Stomach (tissue), 9 donors: ENCODE data around the gene PANK1. TPM values are rescaled to one million over a fixed set of nuclear protein-coding genes. Genes with fewer than 3 reads are reported as not detected.

ENCODE experiments used
- DNase-seq, 2 donors: peaks; one replicate each; pipeline versions ENCODE4 v3.0.0 to v3.0.0-alpha.2; 2013 to 2019
- H3K27ac ChIP-seq, 5 donors: fragments of 200-600 bp in 4 of 5; sonication (generic) in 4 of 5; one replicate each; pipeline ENCODE4 v1.5.1; 2013 to 2019; ENCODE audit warnings: mild to moderate bottlenecking in 1 of 5, moderate library complexity in 1 of 5
- H3K27me3 ChIP-seq, 3 donors: fragments of 200-600 bp; sonication (generic); one replicate each; pipeline ENCODE4 v1.5.1; 2017 to 2019; ENCODE audit warnings: mixed run types in 1 of 3
- H3K36me3 ChIP-seq, 4 donors: fragments of 200-600 bp; sonication (generic); 1 replicate in 3 of 4; 2 replicates in 1 of 4; pipeline ENCODE4 v1.5.1; 2016 to 2019
- H3K4me1 ChIP-seq, 4 donors: fragments of 200-600 bp; sonication (generic); one replicate each; pipeline ENCODE4 v1.5.1; 2016 to 2019
- H3K4me3 ChIP-seq, 4 donors: fragments of 200-600 bp; sonication (generic) in 3 of 4; one replicate each; pipeline ENCODE4 v1.5.1; 2016 to 2019; ENCODE audit warnings: mild to moderate bottlenecking in 1 of 4
- H3K9me3 ChIP-seq, 4 donors: fragments of 200-600 bp; sonication (generic); one replicate each; pipeline ENCODE4 v1.5.1; 2016 to 2019
- EP300 ChIP-seq: sonication (generic); formaldehyde crosslinking; IDR thresholded peaks from one replicate; pipeline ENCODE4 v1.6.1; 2017; ENCODE audit warnings: antibody characterized with exemption
- POLR2A ChIP-seq, 4 donors: fragments of 450-650 bp; IDR thresholded peaks; one replicate each; pipeline ENCODE4 v1.6.1; 2016; ENCODE audit warnings: antibody characterized with exemption in 4 of 4, control low read depth in 2 of 4, mild to moderate bottlenecking in 1 of 4, moderate library complexity in 1 of 4
- POLR2AphosphoS5 ChIP-seq, 3 donors: sonication (generic); formaldehyde crosslinking; IDR thresholded peaks; one replicate each; pipeline ENCODE4 v1.6.1; 2016; ENCODE audit warnings: antibody characterized with exemption in 3 of 3
- WGBS, 5 donors: extraction: QIAGEN DNeasy Blood & Tissue Kit in 3 of 5; methylation state at CpG; one replicate each; pipeline versions ENCODE4 v1.1.5 to v1.1.7; 2013 to 2018; 5-methylcytosine and 5-hydroxymethylcytosine counted together
- intact Hi-C: fragments of 100-400 bp; cut with DNase I; formaldehyde crosslinking; loops from one replicate; pipeline ENCODE4 v1.15.1; 2023; ENCODE audit warnings: low total_unique reads
- polyA plus RNA-seq, 3 donors: library from polyadenylated mRNA; stranded (reverse); fragments of 200-250 nt; gene quantifications; one replicate each; pipeline ENCODE4 v1.2.3, GENCODE V29; 2013
- total RNA-seq, 5 donors: library from RNA; depleted of rRNA; stranded (reverse); fragments of >200 nt; gene quantifications; one replicate each; pipeline versions ENCODE4 v1.1.0 to v1.2.3, GENCODE V29; 2014 to 2016
- TF ChIP-seq, protein P1 (sequence below), 7 experiments: fragments of 450-650 bp in 4 of 7; fragments of 200-600 bp in 3 of 7; sonication (generic) in 3 of 7; IDR thresholded peaks; one replicate each; pipeline ENCODE4 v1.5.1; 2016 to 2019; ENCODE audit warnings: antibody characterized with exemption in 7 of 7, control low read depth in 2 of 7, mild to moderate bottlenecking in 1 of 7
- donor health status: healthy with polysubstance abuse.
- donor health status: Bipolar disorder and iron deficiency.
- donor health status: healthy.

PANK1 gene
- total and polyA plus RNA-seq, 8 donors: 1.8 to 7.4 (median 4.6) TPM; not detected in 1

DNA sequence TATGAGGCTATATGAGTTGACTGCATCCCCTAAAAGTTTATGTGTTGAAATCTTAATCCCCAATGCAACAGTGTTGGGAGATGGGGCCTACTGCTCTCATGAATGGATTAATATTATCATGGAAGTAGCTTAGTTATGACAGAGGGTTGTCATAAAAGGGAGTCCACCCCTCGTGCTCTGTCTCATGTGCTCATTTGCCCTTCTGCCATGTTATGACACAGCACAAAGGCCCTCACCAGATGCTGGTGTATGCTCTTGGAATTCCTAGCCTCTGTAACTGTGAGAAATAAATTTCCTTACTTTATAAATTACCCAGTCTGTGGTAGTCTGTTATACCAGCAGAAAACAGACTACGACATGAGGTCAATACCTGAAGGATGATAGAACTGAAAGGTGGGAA, 17.6 kb upstream of the PANK1 start:
- Histone ChIP-seq H3K36me3 (no peaks in the 10 kb centered on the region), H3K4me1 (no peaks in the 10 kb centered on the region), H3K9me3 (no peaks in the 10 kb centered on the region), H3K27me3 (no peaks in the 10 kb centered on the region), H3K27ac (no peak overlapping the region), H3K4me3 (no peak overlapping the region)
- 79 to 88% (median 85%) methylated on average over 2 of the region's 2 CpGs for WGBS, 5 donors
- no peak for DNase-seq
- intact Hi-C loops: no loop called here
- TF ChIP-seq, protein P1, sequence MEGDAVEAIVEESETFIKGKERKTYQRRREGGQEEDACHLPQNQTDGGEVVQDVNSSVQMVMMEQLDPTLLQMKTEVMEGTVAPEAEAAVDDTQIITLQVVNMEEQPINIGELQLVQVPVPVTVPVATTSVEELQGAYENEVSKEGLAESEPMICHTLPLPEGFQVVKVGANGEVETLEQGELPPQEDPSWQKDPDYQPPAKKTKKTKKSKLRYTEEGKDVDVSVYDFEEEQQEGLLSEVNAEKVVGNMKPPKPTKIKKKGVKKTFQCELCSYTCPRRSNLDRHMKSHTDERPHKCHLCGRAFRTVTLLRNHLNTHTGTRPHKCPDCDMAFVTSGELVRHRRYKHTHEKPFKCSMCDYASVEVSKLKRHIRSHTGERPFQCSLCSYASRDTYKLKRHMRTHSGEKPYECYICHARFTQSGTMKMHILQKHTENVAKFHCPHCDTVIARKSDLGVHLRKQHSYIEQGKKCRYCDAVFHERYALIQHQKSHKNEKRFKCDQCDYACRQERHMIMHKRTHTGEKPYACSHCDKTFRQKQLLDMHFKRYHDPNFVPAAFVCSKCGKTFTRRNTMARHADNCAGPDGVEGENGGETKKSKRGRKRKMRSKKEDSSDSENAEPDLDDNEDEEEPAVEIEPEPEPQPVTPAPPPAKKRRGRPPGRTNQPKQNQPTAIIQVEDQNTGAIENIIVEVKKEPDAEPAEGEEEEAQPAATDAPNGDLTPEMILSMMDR (IDR thresholded peaks at IDR 0.05): no peak
- TF ChIP-seq EP300 (no peak), POLR2AphosphoS5 (IDR thresholded peaks at IDR 0.05) (no peak)

DNA sequence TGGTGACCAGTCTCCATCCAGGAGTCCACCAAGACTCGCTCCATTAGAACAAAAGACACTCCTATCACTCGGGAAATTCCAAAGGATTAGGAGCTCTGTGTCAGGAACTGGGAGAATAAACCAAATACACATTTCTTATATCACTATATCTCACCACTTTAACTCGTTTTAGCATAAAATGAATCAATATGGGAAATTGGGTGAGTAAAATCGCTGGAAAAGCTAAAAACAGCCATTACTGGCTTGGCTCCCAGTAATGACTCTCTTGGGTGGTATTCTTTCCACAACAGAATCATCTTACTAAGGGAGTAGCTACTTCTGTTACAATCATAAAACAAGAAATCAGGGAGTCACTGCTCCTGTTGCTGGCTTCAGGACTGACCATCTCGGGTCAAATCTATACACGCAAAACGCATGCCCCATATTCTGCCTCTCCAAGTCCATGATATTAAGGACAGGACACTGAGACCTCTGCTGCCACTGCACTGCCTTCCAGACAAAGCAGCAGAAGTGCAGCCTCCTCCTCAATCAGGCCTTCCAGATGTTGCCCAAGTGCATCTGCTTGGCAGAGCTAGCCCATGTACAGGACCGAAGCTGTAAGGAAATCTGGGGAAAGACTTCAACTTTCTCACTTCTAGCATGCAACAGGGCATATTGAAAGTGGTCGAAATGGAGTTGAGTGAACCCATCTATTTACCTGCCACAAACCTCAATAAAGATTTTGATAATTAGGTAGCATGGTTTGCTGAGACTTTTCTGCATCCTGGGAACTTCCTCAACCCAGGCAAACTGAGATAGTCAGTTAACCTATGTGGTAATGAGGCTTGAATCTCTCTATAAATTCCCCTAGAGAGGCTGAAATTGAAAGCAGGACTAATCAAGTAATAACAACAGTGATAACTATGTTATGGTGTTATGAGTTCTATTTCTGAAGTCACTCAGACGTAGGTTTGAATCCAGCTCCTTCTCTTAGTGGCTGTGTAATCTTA, 14.4 kb upstream of the PANK1 start:
- H3K4me3 ChIP-seq: no peak overlapping the region
- TF ChIP-seq EP300 (no peak), POLR2A (IDR thresholded peaks at IDR 0.05) (no peak), POLR2AphosphoS5 (IDR thresholded peaks at IDR 0.05) (no peak)
- peak in 1 of 2 donors; percentile 54 for DNase-seq
- no peaks in the 10 kb centered on the region for H3K9me3 ChIP-seq
- H3K36me3 ChIP-seq: no peaks in the 10 kb centered on the region
- intact Hi-C loops: no loop called here
- H3K27me3 ChIP-seq: no peaks in the 10 kb centered on the region
- no peaks in the 10 kb centered on the region for H3K4me1 ChIP-seq
- 80 to 85% (median 81%) methylated on average over 10 of the region's 10 CpGs for WGBS, 5 donors
- no peak overlapping the region for H3K27ac ChIP-seq

DNA sequence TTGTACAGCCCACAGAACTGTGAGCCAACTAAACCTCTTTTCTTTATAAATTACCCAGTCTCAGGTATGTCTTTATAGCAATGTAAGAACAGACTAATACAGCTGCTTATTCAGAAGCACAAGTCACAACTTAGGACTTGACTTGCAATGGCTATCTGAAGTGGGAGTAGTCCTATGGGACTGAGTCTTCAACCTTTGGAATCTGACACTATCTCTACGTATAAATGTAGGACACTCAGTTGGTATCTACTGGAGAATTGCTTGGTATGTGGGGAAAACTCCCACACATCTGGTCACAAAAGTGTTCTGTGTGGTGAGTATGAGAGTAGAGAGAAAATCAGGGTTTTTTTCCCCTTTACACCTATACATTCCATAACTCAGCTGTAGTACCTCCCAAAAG, 12.3 kb upstream of the PANK1 start:
- no peaks in the 10 kb centered on the region for H3K36me3 ChIP-seq
- no peaks in the 10 kb centered on the region for H3K4me1 ChIP-seq
- no peak overlapping the region for H3K27ac ChIP-seq
- no peaks in the 10 kb centered on the region for H3K27me3 ChIP-seq
- intact Hi-C loops: no loop called here
- H3K4me3 ChIP-seq: no peak overlapping the region
- DNase-seq: no peak
- 56 to 86% (median 78%) methylated on average over 1 of the region's 1 CpG for WGBS, 5 donors
- TF ChIP-seq, protein P1 (IDR thresholded peaks at IDR 0.05): no peak
- TF ChIP-seq EP300 (no peak), POLR2AphosphoS5 (IDR thresholded peaks at IDR 0.05) (no peak), POLR2A (IDR thresholded peaks at IDR 0.05) (no peak)
- no peaks in the 10 kb centered on the region for H3K9me3 ChIP-seq

DNA sequence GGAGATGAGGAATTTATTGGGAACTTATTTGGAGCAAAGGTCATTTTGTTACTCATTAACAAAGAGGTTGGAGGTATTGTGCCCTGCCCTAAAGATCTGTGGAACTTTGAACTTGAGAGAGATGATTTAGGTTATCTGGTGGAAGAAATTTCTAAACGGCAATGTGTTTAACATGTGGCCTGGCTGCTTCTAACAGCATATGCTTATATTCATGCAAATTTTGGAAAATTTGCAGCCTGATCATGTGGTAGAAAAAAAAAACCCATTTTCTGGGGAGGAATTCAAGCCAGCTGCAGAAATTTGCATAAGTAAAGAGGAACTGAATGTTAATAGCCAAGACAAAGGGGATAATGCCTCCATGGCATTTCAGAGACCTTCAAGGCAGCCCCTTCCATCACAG, 10.7 kb upstream of the PANK1 start:
- no peak overlapping the region for H3K27ac ChIP-seq
- intact Hi-C loops: no loop called here
- DNase-seq: no peak
- H3K27me3 ChIP-seq: no peaks in the 10 kb centered on the region
- H3K4me1 ChIP-seq: no peaks in the 10 kb centered on the region
- H3K36me3 ChIP-seq: no peaks in the 10 kb centered on the region
- WGBS, 5 donors: 49 to 82% (median 73%) methylated on average over 1 of the region's 1 CpG
- H3K9me3 ChIP-seq: no peaks in the 10 kb centered on the region
- TF ChIP-seq POLR2A (IDR thresholded peaks at IDR 0.05): no peak
- TF ChIP-seq POLR2AphosphoS5 (IDR thresholded peaks at IDR 0.05): no peak
- TF ChIP-seq, protein P1 (IDR thresholded peaks at IDR 0.05): no peak
- TF ChIP-seq EP300: no peak
- no peak overlapping the region for H3K4me3 ChIP-seq

DNA sequence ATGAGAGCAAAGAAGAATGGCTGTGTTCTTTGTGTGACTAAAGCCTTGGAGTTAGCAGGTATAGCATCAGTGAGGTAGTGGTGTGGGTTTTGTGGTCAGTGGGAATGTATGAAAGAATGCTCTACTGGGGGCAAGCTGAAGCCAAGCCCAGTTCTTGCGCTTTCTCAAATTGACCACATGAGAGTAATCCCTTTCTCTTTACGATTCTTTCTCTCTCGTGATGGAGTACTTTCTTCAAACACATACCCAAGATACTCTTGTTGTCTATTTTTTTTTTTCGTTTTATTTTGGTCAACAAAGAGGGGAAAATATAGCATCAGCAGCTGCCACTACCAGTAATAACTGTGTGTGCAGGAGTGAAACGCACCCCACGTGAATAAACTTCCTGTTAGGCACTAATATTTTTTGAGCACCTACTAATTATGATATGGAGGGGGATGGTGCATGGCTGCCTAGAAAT, 8.4 kb upstream of the PANK1 start:
- 66 to 80% (median 79%) methylated on average over 6 of the region's 6 CpGs for WGBS, 5 donors
- no peaks in the 10 kb centered on the region for H3K4me1 ChIP-seq
- intact Hi-C loops: no loop called here
- no peak for DNase-seq
- H3K27me3 ChIP-seq: no peaks in the 10 kb centered on the region
- TF ChIP-seq POLR2AphosphoS5 (IDR thresholded peaks at IDR 0.05) (no peak), EP300 (no peak), POLR2A (IDR thresholded peaks at IDR 0.05) (no peak)
- TF ChIP-seq, protein P1 (IDR thresholded peaks at IDR 0.05): no peak
- no peak overlapping the region for H3K4me3 ChIP-seq
- no peak overlapping the region for H3K27ac ChIP-seq
- no peaks in the 10 kb centered on the region for H3K36me3 ChIP-seq
- H3K9me3 ChIP-seq: no peaks in the 10 kb centered on the region
